ENCODE results near the gene ARL4A. TPM values are rescaled to one million over a fixed set of nuclear protein-coding genes. Genes with fewer than 3 reads are reported as not detected.

Gene ARL4A
- total and polyA plus RNA-seq, 9 of the 15 experiments (the other 6 are each of a cell fraction or from before 2014, with no cell fraction given), result 118 to 688 (median 172) TPM

GRCh38 chr7:12686891-12687717 lies at the start of gene ARL4A (continued):
- TF ChIP-seq CBX3 (IDR thresholded peaks at IDR 0.05; ENCODE audit: borderline replicate concordance in 1 of 2, low read length in 2 of 2) (peak in 1 of 2 experiments; percentile 91; a peak in 2 of 3 replicates), GTF2A2 (tag; IDR thresholded peaks at IDR 0.05) (no peak), FOXM1 (IDR thresholded peaks at IDR 0.05; ENCODE audit: low read depth) (peak; percentile 65; the same call in 1 of the 2 replicates), FOXM1 (CRISPR knock-in tag; IDR thresholded peaks at IDR 0.05; ENCODE audit: low read depth) (no peak), ZNF324 (CRISPR knock-in tag; IDR thresholded peaks at IDR 0.05) (no peak), TSHZ1 (CRISPR knock-in tag; IDR thresholded peaks at IDR 0.05) (no peak), ZNF282 (CRISPR knock-in tag; IDR thresholded peaks at IDR 0.05) (no peak; the same call in 1 of the 2 replicates), CREB3L1 (IDR thresholded peaks at IDR 0.05; ENCODE audit: borderline replicate concordance, low read depth) (no peak), MAFG (tag; conservative IDR thresholded peaks at IDR 0.05) (no peak), EWSR1 (IDR thresholded peaks at IDR 0.05; ENCODE audit: borderline replicate concordance, low read depth, partially characterized antibody) (no peak), TBP (optimal IDR thresholded peaks at IDR 0.05; ENCODE audit: low read depth, low read length) (peak; percentile 98), NKRF (IDR thresholded peaks at IDR 0.05; ENCODE audit: borderline replicate concordance) (peak; percentile 42; the same call in 1 of the 2 replicates), ZNF174 (CRISPR knock-in tag; IDR thresholded peaks at IDR 0.05) (no peak), SLC30A9 (CRISPR knock-in tag; IDR thresholded peaks at IDR 0.05) (no peak), ZNF316 (IDR thresholded peaks at IDR 0.05) (no peak), ARID2 (IDR thresholded peaks at IDR 0.05) (no peak), ERF (CRISPR knock-in tag; IDR thresholded peaks at IDR 0.05) (no peak)
